GM21360 (cell line): ENCODE measurements around the gene ARID2.

Source experiments
- ATAC-seq: cut with Tn5 transposase; IDR thresholded peaks from one replicate; pipeline ENCODE4 v1.9.1; 2021; ENCODE audit warnings: mild to moderate bottlenecking, moderate library complexity; ENCODE audit not compliant: unreplicated experiment

The ARID2 gene

GRCh38 chr12:45718306-45718705 is 11.2 kb upstream of the ARID2 start:
- ATAC-seq: no peak

- ATAC-seq: no peak
These were observed 9.4 kb upstream of the ARID2 start for GRCh38 chr12:45720069-45720468.

- ATAC-seq: no peak
These were observed 8.1 kb upstream of the ARID2 start for GRCh38 chr12:45721369-45721768.

GRCh38 chr12:45721954-45722353 is 7.6 kb upstream of the ARID2 start:
- no peak for ATAC-seq

GRCh38 chr12:45725631-45726602 is 3.6 kb upstream of the ARID2 start:
- ATAC-seq: no peak

GRCh38 chr12:45726603-45727300 is 2.8 kb upstream of the ARID2 start:
- no peak for ATAC-seq

GRCh38 chr12:45727301-45727979 is 2.1 kb upstream of the ARID2 start:
- ATAC-seq: peak; percentile 47

- no peak for ATAC-seq
These were observed 1.4 kb upstream of the ARID2 start for GRCh38 chr12:45727980-45728629.

GRCh38 chr12:45728630-45729232 is 775 bp upstream of the ARID2 start:
- ATAC-seq: peak; percentile 51

GRCh38 chr12:45730084-45730347 is 510 bp downstream of the ARID2 start:
- ATAC-seq: no peak

GRCh38 chr12:45730348-45731189 is 1.1 kb downstream of the ARID2 start:
- ATAC-seq: no peak

GRCh38 chr12:45731190-45731775 is 1.8 kb downstream of the ARID2 start:
- ATAC-seq: no peak

- ATAC-seq: no peak
These were observed 2.7 kb downstream of the ARID2 start for GRCh38 chr12:45732250-45732649.

- no peak for ATAC-seq
These were observed 3.4 kb downstream of the ARID2 start for GRCh38 chr12:45732936-45733335.

GRCh38 chr12:45737638-45738037 is 8.1 kb downstream of the ARID2 start:
- ATAC-seq: no peak

GRCh38 chr12:45742590-45742989 is 13.1 kb downstream of the ARID2 start:
- ATAC-seq: no peak

GRCh38 chr12:45743247-45743646 is 13.7 kb downstream of the ARID2 start:
- no peak for ATAC-seq

- no peak for ATAC-seq
These were observed 16.4 kb downstream of the ARID2 start for GRCh38 chr12:45745861-45746277.

GRCh38 chr12:45756666-45757065 is 27.2 kb downstream of the ARID2 start:
- no peak for ATAC-seq

GRCh38 chr12:45757172-45757571 is 27.7 kb downstream of the ARID2 start:
- ATAC-seq: no peak
